Endothelial cell of hepatic sinusoid (primary cell): Measurements from ENCODE around the gene PTPRG.

Experiments
- in situ Hi-C: cut with HindIII; loops from 2 replicates; pipeline ENCODE4 v1.10.0; 2017; ENCODE audit warnings: low sequenced_read_pairs

Gene PTPRG

DNA sequence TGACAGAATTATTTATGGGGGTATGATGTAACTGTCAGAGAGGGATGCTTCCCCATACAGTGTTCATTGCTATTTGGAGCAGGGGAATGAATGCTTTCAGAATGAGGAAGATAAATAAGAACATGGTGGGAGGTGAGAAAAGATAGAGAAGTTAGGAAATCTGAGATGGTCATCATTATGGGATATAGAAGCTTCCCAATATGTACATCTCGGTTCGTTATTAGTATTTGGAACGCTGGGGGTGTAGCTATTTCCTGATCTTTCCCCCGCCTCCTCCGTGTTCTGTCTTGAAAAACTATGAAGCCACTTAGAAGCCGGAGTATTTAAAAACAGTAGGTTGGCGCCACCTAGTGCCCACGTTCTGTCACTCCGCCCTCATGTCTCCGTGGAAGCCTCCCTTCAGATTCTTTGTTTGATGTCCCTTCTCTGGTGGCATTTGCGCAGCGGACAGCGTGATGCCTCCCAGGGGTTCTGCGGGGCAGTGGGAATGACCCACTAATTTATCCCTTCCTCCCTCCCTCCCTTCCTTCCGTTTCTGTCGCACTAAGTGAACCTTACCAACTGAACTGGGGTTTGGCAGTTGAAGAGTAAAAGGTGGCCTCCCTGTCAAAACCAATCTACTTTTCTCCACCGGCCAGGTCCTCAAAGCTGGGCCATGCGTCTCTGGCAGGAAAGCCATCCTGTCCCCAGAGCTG is 627.5 kb downstream of the PTPRG start:
- in situ Hi-C loops, result no loop called here

DNA sequence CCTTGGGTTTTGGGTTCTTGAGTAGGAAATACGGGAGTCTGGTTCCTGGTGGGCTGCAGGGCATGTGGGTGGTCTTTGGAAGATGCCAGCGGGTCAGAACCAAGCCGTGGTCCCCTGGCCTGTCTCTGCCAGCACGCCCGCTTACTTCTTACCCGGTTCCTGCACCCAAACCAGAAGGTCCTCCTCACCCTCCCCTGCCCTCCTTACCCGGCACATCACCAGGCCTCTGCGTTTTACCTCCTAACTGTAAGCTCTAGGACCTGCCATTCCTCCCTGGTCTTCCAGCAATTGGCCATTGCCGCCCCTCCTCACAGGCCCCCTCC is 628.0 kb downstream of the PTPRG start:
- in situ Hi-C loops, result no loop called here

DNA sequence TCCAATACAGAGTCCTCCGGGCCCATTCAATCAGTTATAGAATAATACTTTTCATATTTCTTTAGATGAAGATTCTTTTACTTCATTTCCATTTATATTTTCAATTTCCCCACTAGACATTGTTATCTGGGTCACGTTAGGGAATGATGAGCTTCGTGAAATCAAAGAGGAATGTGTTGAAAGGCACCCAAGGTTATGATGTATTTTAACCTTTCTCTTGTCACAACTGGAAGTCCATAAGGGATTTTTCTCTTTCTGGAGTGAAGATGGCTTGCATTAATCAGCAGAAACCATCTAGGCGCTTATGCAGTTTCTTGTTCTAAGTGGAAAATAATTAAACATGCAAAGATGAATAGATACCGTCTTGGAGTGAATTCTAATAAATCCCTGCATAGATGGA is 631.5 kb downstream of the PTPRG start:
- in situ Hi-C loops, result no loop called here

DNA sequence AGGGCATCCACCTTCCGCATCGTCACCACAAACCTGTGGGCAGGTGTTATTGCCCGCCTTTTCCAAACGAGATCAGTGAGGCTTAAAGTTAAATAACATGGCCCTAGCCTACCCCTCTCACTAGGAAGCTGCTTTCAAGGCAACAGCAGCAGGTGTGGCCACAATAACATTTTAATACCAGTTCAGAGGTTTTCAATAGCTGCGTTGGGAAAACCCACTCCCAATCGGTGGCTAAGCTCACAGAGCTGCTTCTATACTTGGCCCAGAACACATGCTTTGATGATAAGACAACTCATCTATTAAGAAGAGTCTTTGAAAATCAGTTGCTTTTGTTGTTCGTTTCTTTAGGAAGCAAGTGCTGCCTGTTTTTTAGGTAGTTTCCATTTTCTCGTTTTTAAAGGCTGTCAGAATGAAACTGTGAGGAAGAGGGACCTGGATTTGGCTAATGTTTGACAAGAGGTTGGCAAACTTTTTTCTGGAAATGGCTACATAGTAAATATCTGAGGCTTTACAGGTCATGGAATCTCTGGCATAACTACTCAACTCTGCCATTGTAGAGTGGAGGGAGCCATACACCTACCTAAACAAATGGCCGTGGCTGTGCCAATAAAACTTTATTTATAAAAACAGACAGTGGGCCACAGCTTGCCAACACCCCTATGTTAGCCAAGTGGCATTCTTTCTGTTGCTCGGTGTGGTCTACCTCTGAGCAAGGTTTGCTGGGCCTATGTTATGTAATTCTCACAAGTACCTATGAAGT is 632.4 kb downstream of the PTPRG start:
- in situ Hi-C loops, result no loop called here

DNA sequence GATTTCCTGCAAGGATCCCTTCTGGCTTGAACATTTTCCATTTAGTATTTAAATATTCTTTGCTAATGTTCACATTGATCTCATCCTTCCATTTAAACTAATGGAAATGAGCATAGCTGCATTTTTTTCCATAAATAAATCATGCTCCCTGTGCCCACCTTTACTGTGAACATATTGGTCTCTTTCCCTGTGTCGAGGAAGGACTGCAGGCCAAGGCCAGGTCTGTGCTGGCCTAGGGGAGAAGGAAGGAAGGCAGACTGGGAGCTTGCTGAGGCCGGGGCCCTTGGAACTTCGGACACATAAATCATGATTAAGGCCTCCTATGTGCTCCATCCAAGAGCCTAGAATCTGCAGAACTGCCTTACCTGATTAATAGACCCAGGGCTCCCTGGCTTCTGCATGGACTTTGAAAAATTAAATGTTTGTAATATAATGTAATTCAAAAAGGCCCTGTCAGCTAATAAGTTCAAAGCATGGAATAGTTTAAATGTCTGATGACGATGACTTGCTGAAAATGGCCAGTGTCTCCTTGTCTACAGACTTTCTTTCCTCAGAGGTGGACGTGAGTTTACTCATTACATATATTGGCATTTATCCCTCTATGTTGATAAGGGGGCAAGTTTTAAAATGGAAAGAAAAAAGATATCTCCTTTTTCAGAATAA is 636.1 kb downstream of the PTPRG start:
- in situ Hi-C loops, result no loop called here

DNA sequence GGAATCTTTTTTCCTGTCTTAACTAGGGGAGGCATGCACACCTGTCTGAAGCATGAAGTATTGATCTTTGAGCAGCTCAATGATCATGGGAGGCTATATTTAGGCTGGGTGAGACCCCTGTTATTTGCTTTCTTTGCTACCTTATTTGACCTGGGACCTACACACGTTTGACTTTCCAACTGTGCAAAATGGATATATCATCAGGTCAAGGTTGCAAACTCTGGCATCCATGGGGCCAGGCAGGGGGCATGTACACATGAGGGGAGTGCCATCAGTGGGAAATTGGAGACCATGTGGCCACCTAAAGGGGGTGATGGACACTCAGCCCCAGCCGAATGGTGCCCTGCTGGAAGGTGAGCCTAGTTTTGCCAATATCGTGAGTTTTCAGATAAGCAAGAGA is 637.8 kb downstream of the PTPRG start:
- in situ Hi-C loops, result no loop called here

DNA sequence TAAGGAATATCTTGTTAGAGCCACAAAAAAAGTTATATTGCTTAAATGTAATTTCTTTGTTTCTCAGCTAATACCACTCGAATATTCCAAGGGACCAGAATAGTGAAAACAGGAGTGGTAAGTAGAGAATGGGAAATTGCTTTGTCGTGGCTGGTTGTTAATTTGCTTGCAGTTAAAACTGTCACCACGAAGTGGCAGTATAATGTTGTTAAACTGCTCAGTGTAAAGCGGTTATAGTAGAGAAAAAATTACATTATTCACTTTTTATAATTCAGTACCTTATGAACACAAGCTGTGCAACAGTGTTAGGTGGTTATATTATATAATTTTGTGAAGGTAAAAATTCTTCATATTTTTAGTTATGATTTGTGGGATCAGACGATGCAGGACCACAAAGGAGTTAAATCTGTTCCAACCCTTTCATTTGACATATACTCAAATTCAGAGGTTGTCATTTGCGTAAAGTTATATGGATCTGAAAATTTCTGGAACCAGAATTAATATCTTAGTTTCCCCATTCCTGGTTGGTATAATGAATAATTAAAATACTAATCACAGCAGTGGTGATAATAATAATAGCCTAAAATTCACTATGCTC is 640.2 kb downstream of the PTPRG start:
- in situ Hi-C loops, result no loop called here

DNA sequence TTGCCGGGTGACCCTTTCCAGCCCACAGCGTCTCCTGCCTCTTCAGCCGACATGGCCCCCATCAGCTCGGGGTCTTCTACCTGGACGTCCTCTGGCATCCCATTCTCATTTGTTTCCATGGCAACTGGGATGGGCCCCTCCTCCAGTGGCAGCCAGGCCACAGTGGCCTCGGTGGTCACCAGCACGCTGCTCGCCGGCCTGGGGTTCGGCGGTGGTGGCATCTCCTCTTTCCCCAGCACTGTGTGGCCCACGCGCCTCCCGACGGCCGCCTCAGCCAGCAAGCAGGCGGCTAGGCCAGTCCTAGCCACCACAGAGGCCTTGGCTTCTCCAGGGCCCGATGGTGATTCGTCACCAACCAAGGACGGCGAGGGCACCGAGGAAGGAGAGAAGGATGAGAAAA is 641.8 kb downstream of the PTPRG start:
- in situ Hi-C loops, result no loop called here

DNA sequence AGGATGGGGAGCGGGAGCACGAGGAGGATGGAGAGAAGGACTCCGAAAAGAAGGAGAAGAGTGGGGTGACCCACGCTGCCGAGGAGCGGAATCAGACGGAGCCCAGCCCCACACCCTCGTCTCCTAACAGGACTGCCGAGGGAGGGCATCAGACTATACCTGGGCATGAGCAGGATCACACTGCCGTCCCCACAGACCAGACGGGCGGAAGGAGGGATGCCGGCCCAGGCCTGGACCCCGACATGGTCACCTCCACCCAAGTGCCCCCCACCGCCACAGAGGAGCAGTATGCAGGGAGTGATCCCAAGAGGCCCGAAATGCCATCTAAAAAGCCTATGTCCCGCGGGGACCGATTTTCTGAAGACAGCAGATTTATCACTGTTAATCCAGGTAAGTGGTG is 642.2 kb downstream of the PTPRG start:
- in situ Hi-C loops, result no loop called here

DNA sequence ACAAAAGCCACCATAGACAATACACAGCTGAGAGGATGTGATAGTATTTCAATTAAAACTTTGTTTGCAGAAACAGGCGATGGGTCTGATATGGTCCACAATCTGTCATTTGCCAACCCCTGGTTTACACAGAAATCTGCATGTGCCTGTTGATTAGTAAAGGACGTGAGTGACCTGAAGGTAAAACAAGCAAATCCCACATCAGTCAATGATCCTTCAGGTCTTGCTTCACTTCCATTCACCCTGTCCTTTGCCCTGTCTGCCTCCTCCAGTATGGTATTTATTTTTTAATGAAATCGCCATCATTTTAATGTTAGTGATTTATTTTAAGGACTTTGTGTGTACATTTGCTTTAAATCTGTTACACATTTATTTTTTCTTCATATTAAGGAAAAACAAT is 645.8 kb downstream of the PTPRG start:
- in situ Hi-C loops, result no loop called here

DNA sequence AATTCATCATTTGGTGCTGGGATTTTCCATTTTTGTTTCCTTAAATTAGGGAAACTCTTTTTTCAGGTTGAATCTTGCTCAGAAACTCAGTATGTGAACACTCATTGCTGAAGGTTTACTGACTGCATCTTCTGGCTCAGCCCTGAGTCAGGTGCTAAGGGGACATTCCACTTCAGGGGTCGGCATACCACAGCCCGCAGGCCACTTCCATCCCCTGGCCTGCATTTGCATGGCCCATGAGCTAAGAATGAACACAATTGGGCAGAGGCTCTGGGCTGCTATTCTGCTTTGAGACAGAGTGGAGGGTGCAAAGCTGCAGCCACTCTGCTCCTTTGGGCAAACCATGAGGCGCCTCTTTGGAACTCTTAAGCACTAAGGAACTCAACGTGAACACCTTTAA is 647.0 kb downstream of the PTPRG start:
- in situ Hi-C loops, result no loop called here

DNA sequence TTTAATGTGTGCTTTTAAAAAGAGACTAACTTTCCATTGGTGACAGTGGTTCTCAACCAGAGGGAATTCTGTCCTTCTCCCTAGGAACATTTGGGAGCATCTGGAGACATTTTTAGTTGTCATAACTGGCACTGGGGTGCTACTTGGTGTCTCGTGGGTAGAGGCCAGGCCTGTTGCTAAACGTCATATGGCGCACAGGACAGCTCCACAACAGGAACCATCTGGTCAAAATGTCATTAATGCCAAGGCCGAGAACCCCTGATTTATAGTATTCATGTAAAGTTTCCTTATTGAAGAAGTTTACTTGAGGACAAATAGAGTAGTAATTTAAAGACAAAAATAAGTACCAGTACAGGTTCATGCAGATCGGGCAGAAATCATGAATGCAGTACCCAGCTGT is 647.7 kb downstream of the PTPRG start:
- in situ Hi-C loops, result no loop called here

DNA sequence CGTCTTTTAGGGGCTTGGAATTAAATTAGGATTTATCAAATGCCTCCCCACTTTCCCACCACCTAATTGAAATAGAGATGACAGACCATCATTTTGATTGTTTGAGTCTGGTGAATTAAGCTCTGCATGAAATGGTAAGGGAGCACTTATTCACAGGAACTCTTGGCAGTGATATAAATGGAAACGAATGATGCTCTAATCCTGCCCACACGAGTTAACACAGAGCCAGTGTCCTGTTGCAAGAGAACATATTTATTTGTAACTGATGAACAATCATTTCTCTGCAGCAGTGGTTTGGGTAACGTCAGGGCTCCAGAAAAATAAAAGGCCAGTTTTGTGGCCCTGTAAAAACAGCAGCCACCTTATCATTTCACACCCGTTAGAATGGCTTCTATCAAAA is 648.6 kb downstream of the PTPRG start:
- in situ Hi-C loops, result no loop called here

DNA sequence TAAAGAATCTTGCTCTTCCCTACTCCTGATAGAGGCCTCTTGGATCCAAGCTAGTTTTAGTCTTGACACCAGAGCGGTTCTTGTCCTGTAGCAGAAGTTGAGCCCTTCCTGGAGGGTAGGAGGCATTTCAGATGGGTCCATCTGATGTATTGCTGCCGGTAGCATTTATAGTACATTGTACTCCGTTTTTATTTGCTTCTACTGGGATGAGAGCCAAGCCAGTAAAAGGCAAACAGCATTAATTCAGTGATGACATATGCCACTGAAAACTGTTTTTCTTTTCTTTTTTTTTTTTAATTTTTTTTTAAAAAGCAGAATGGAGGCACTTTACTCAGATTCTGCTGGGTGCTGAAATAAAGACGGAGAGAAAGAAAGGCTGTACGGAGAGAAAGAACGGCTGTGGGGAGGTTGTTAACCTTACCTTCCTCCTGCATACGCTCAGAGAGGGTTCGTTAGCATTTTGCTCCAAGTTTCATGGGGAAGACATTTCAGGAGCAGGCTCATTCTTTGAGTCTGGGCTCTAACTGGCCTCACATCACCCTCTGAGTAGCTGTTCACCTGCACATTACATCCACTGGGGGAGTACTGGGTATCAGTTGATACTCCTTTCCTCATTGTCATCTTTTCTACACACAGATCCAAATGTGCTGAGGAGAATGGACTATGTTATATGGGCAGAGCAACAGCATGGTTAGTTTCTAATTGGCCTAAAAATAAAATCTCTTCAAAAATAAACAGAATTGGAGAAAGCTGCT is 650.5 kb downstream of the PTPRG start:
- in situ Hi-C loops, result no loop called here

DNA sequence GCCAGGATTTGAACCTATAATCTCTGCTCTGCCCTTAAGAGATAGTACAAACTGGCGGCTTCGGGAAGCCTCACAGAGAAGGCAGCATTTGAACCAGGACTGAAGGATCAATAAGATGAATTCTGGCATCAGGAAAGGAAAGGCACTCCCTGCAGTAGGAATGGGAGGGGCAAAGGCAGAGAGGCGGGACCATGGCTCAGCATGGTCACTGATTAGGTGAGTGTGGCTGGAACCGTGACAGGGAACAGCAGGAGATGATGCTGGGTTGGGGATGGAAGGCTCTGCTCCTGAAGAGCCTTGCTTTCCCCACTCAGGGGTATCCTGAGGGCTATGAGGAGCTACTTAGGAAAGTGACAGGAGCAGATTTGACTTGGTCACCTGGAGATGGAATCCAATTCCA is 653.5 kb downstream of the PTPRG start:
- in situ Hi-C loops, result no loop called here

DNA sequence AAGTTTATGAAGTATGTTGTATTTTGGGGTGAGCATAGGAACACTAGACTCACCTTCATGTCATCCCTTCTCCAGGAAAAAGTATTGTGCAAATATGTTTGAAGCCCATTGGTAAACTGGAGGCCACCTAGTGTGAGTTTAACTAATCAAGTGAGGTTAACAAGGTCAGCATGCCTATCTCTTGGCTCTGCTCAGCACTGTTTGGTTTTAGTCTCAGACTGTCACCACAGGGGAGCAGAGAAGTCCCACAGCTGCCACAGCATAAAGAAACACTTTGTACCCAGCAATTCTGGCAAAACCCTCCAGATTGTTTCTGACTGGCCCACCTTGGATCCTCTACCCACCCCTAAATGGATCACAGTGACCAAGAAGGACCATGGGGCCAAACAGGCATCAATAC is 659.2 kb downstream of the PTPRG start:
- in situ Hi-C loops, result no loop called here

DNA sequence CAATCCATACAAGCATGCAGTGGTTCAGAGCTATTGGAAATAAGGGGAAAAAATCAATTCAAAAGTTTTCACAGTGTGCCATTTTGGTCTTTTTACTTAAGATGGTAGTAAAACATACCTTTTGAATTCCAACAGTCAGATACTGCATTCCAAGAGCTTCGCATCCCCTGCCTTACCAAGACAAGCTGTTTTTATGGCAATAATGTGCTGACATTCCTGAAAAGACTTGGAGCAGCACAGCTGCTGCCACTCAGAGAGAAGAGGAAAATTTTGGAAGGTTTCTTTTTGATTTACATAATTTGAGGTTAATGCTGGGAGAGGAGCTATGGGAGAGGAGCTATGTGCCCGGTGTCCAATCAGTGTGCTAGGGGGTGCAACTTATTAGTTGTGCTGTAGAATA is 663.7 kb downstream of the PTPRG start:
- in situ Hi-C loops, result no loop called here

DNA sequence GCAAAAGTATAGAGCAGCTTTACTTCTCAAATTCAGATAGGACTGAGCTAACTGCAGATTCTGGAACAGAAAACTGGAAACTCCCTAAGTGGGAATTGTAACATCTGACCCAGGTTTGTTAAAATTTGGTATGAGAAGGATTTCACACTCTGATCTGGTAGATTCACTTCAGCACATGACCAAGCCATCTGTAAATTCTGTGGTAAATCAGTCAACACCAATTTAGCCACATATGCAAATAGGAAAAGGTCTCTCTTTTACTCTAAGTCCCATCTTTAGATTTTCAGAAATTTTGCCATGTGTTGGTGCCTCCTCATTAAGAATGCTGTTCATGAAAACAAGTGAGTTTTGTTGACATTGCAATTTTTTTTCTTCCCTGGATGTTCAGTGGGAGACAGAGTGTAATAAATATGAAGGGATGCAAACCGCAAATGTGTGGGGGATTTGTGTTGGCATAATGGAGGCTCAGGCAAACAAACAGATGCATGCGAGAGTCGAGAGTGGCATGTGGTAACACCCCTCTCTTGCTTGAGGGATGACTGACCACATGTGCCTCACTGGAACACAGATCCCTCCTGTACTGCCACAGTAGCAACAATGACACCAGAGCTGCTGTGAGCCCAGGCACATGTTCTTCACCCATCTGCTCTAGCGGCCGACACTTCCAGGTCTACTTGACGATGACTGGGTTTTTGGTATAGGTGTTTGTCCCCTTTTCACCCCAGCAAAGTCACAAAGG is 665.4 kb downstream of the PTPRG start:
- in situ Hi-C loops, result no loop called here

DNA sequence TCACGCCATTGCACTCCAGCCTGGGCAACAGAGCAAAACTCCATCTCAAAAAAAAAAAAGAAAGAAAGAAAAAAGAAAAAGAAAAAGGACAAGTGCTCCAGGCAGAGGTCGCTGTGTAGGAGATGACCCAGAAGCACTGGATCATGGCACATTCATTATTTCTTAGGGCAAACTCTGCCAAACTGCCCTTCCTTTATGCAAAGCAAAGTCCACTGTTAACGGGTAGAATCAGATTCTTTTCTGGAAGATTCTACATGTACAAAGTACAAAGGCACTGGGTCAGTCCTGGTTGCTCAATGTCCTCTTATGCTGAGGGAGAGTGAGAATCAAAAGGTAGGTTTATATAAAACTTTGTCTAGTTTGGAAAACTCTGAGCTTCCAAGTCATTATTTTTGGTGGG is 667.1 kb downstream of the PTPRG start:
- in situ Hi-C loops, result no loop called here

DNA sequence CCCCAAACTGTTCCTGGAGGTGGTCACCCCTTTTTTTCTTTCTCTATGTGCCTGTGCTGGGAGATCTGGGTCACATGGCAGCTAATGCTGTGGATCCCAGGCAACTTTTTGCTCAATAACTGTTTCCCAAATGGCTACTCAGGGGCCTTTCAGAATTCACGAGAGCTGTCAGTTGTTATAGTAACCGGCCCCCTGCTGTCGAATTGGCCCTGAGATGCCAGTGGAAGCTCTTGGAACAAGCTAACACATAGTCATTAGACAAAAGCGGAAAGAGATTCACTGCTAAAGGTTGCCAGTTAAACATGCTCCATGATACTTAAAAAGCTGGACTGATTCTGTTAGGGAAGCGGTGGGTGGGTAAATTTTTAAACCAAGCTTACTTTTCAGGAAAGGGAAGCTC is 667.8 kb downstream of the PTPRG start:
- in situ Hi-C loops, result no loop called here

DNA sequence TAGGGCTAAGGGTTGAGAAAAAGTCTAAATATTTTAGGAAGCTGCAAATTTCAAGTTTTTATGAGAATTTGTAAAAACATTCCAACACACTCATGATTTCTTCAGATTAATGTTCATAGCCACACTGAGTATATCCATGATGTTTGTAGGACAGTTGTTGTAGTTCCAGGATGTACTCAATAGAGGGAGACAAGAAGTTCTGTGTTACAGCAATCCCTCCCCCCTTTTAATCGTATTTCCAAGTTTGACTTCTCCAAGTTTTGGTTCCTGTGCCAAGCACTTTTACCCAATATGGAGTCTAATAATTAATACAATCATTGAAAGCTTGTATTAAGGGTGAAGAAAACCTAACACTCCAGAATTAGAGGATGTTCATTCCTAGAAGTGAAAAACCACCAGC is 668.5 kb downstream of the PTPRG start:
- in situ Hi-C loops, result no loop called here
